SU-DHL-6 (cell line): ENCODE results near the gene FXR1.

Experiments used
- H2AFZ ChIP-seq: fragments of 200-600 bp; sonication (generic); 2 replicates; pipeline ENCODE4 v1.6.1; 2014; ENCODE audit warnings: low read depth, mild to moderate bottlenecking, moderate library complexity, mixed read lengths, antibody characterized with exemption, low read length; ENCODE audit not compliant: severe bottlenecking
- H3F3A ChIP-seq: fragments of 200-600 bp; shearing (Covaris generic); 2 replicates; pipeline ENCODE4 v1.6.0; 2016; ENCODE audit warnings: antibody characterized with exemption, mild to moderate bottlenecking; ENCODE audit not compliant: insufficient read depth
- H3K27ac ChIP-seq: fragments of 200-600 bp; sonication (generic); 2 replicates; pipeline ENCODE4 v1.5.1; 2016; ENCODE audit warnings: low read depth, mild to moderate bottlenecking, low read length, moderate library complexity, mixed read lengths
- H3K27me3 ChIP-seq: fragments of 200-600 bp; sonication (generic), shearing (Covaris generic); 2 replicates; pipeline ENCODE4 v1.6.0; 2014; ENCODE audit warnings: mild to moderate bottlenecking, low read length
- H3K36me3 ChIP-seq: fragments of 200-600 bp; sonication (generic); 2 replicates; pipeline ENCODE4 v1.6.1; 2014; ENCODE audit warnings: mild to moderate bottlenecking, low read length, mixed read lengths
- H3K4me2 ChIP-seq: fragments of 300-600, 200-600 bp; shearing (Covaris generic), sonication (generic); 2 replicates; pipeline ENCODE4 v1.6.0; 2014; ENCODE audit warnings: low read length, low read depth, mild to moderate bottlenecking; ENCODE audit not compliant: poor library complexity, severe bottlenecking
- H3K4me3 ChIP-seq: fragments of 200-600 bp; sonication (generic); 2 replicates; pipeline ENCODE4 v1.5.1; 2014; ENCODE audit warnings: antibody characterized with exemption, low read length, mild to moderate bottlenecking, mixed read lengths; ENCODE audit not compliant: insufficient read depth, poor library complexity, severe bottlenecking
- H3K79me2 ChIP-seq: fragments of 200-600 bp; sonication (generic); 2 replicates; pipeline ENCODE4 v1.6.1; 2014; ENCODE audit warnings: mild to moderate bottlenecking, low read length, moderate library complexity; ENCODE audit not compliant: insufficient read depth
- H3K9ac ChIP-seq: fragments of 200-600 bp; sonication (generic); 2 replicates; pipeline ENCODE4 v1.7.0; 2014; ENCODE audit warnings: mild to moderate bottlenecking, low read length
- H3K9me2 ChIP-seq: fragments of 200-600 bp; sonication (generic); replicated peaks from 2 replicates; pipeline ENCODE4 v1.6.1; 2014; ENCODE audit warnings: low read length; ENCODE audit not compliant: insufficient read depth
- H3K9me3 ChIP-seq: fragments of 200-600 bp; sonication (generic); 2 replicates; pipeline ENCODE4 v1.6.1; 2014; ENCODE audit warnings: low read length, mixed read lengths; ENCODE audit not compliant: insufficient read depth
- H4K20me1 ChIP-seq: fragments of 200-600 bp; sonication (generic); 2 replicates; pipeline ENCODE4 v1.6.1; 2014; ENCODE audit warnings: low read depth, mild to moderate bottlenecking, antibody characterized with exemption, low read length, moderate library complexity, mixed read lengths
- EZH2phosphoT487 ChIP-seq: fragments of 200-600 bp; sonication (generic), shearing (Covaris generic); conservative IDR thresholded peaks from 2 replicates; pipeline ENCODE4 v1.6.1; 2018; ENCODE audit warnings: mild to moderate bottlenecking, antibody characterized with exemption, low read length, moderate library complexity, mixed read lengths
- TF ChIP-seq, protein P1 (sequence below): fragments of 200-600 bp; sonication (generic); IDR thresholded peaks from one replicate; pipeline ENCODE4 v1.5.1; 2017; ENCODE audit warnings: antibody characterized with exemption, mild to moderate bottlenecking, low read length, moderate library complexity; ENCODE audit not compliant: insufficient read depth, poor library complexity, severe bottlenecking

The FXR1 gene

DNA sequence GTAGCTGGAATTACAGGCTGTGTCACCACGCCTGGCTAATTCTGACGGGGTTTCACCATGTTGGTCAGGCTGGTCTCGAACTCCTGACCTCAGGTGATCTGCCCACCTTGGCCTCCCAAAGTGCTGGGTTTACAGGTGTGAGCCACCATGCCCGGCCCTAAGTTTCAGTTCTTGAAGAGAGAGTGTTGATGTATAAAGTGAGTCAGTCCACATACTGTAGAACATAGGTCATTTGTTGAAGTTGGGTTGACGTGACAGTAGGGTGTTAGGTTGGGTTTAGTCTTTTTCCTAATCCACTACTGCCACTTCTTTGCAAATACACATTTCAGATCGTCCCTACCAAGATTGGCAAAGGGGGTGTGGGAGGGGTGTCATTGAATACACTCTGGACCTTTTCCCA is 61.8 kb downstream of the FXR1 start:
- H3K9me2 ChIP-seq = no peaks in the 10 kb centered on the region
- TF ChIP-seq, protein P1, sequence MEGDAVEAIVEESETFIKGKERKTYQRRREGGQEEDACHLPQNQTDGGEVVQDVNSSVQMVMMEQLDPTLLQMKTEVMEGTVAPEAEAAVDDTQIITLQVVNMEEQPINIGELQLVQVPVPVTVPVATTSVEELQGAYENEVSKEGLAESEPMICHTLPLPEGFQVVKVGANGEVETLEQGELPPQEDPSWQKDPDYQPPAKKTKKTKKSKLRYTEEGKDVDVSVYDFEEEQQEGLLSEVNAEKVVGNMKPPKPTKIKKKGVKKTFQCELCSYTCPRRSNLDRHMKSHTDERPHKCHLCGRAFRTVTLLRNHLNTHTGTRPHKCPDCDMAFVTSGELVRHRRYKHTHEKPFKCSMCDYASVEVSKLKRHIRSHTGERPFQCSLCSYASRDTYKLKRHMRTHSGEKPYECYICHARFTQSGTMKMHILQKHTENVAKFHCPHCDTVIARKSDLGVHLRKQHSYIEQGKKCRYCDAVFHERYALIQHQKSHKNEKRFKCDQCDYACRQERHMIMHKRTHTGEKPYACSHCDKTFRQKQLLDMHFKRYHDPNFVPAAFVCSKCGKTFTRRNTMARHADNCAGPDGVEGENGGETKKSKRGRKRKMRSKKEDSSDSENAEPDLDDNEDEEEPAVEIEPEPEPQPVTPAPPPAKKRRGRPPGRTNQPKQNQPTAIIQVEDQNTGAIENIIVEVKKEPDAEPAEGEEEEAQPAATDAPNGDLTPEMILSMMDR = no peak
- no peak for TF ChIP-seq EZH2phosphoT487
- no peak overlapping the region for H3K9ac ChIP-seq
- H3K27me3 ChIP-seq = no peaks in the 10 kb centered on the region
- no peak overlapping the region for H3K27ac ChIP-seq
- H3K36me3 ChIP-seq = peaks cover 63% of the 10 kb centered on the region
- H3F3A ChIP-seq = peaks cover 22% of the 10 kb centered on the region; the same call in 1 of the 2 replicates
- no peak overlapping the region for H3K4me3 ChIP-seq
- no peak overlapping the region for H3K4me2 ChIP-seq
- no peaks in the 10 kb centered on the region for H4K20me1 ChIP-seq
- no peaks in the 10 kb centered on the region for H3K9me3 ChIP-seq
- no peak overlapping the region for H2AFZ ChIP-seq
- H3K79me2 ChIP-seq = no peaks in the 10 kb centered on the region

GRCh38 chr3:180977498-180977897 is 65.0 kb downstream of the FXR1 start:
- Histone ChIP-seq H3K27me3 (no peaks in the 10 kb centered on the region), H3K9ac (no peak overlapping the region), H3K9me3 (no peaks in the 10 kb centered on the region), H3K79me2 (no peaks in the 10 kb centered on the region), H3K9me2 (no peaks in the 10 kb centered on the region), H3K27ac (no peak overlapping the region), H2AFZ (no peak overlapping the region), H3K36me3 (peaks cover 45% of the 10 kb centered on the region; the same call in 1 of the 2 replicates), H3F3A (peaks cover 36% of the 10 kb centered on the region; the same call in 1 of the 2 replicates), H3K4me3 (no peak overlapping the region), H3K4me2 (no peak overlapping the region), H4K20me1 (no peaks in the 10 kb centered on the region)
- no peak for TF ChIP-seq EZH2phosphoT487
- TF ChIP-seq, protein P1 = no peak

- no peak for TF ChIP-seq EZH2phosphoT487
- TF ChIP-seq, protein P1 = no peak
- H3K36me3 ChIP-seq = peaks cover 36% of the 10 kb centered on the region; the same call in 1 of the 2 replicates
- H3F3A ChIP-seq = peaks cover 38% of the 10 kb centered on the region; the same call in 1 of the 2 replicates
- no peak overlapping the region for H3K4me3 ChIP-seq
- H3K4me2 ChIP-seq = no peak overlapping the region
- H3K9ac ChIP-seq = no peak overlapping the region
- no peaks in the 10 kb centered on the region for H3K9me2 ChIP-seq
- H3K79me2 ChIP-seq = no peaks in the 10 kb centered on the region
- no peaks in the 10 kb centered on the region for H4K20me1 ChIP-seq
- H3K27me3 ChIP-seq = no peaks in the 10 kb centered on the region
- H2AFZ ChIP-seq = no peak overlapping the region
- H3K27ac ChIP-seq = no peak overlapping the region
- H3K9me3 ChIP-seq = no peaks in the 10 kb centered on the region
Observed at GRCh38 chr3:180979961-180980360, 67.5 kb downstream of the FXR1 start.

- no peaks in the 10 kb centered on the region for H3K9me3 ChIP-seq
- no peaks in the 10 kb centered on the region for H3K79me2 ChIP-seq
- H3K9me2 ChIP-seq = no peaks in the 10 kb centered on the region
- H3F3A ChIP-seq = peaks cover 41% of the 10 kb centered on the region; the same call in 1 of the 2 replicates
- H3K9ac ChIP-seq = no peak overlapping the region
- H3K36me3 ChIP-seq = peaks cover 35% of the 10 kb centered on the region; the same call in 1 of the 2 replicates
- H2AFZ ChIP-seq = no peak overlapping the region
- TF ChIP-seq EZH2phosphoT487 = no peak
- TF ChIP-seq, protein P1 = no peak
- no peak overlapping the region for H3K4me3 ChIP-seq
- H3K27ac ChIP-seq = no peak overlapping the region
- no peaks in the 10 kb centered on the region for H3K27me3 ChIP-seq
- no peaks in the 10 kb centered on the region for H4K20me1 ChIP-seq
- H3K4me2 ChIP-seq = no peak overlapping the region
Observed at GRCh38 chr3:180980611-180981010, 68.1 kb downstream of the FXR1 start.
